NCI-H2081 (cell line): ENCODE results near the gene GRWD1.

ENCODE experiments used
- DNase-seq, 2 experiments: peaks; one replicate each; lab custom pipeline; 2025; lab: John Stamatoyannopoulos, UW

GRWD1 gene

GRCh38 chr19:48445606-48446481 lies at the start of gene GRWD1:
GRWD1 (plus strand) TSS chr19:48445983; CDS start chr19:48446006, 23 bp downstream.
- DNase-seq: peak; percentile 95 to 98

DNA sequence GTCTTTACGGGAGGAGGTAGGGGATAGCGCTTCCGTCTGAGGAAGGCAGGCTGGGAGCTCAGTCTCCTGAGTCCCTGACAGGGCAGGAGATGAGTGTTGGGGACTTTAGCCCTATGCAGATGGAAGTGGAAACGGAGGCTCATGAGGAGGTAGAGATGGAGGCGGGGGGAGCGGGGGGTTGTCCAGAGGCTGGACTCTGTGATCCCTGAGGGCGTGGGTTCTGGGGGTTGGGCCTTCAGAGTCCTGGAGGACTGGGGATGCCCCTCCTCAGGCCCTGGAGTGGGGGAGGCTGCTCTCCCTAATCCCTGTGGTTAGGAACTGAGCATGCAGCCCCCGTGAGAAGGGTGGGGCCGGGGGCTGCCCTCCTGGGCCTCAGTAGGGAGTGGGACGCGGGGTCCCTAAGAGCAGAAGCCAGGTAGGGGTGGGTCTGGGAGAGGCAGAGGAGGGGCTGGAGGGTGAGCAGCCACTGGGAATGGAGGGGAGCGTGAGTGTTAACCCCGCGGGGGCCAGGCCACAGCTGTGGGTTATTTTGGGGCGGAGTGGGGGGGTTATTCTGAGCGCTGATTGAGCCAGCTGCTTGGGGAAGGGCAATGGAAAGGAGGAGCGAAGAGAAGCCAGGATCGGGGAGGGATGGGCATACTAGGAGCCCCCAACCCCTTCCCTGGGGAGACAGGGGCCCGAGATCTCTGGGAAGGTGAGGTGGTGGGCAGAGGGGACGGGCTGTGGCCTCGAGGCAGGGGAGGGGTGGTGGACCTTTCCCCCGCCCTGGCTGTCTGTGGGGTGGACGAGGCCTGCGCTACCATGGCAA lies 49.6 kb upstream of the GRWD1 start:
- no peak for DNase-seq

GRCh38 chr19:48396824-48397176 lies 49.0 kb upstream of the GRWD1 start:
- peak in 1 of 2 experiments; percentile 36 for DNase-seq

GRCh38 chr19:48397263-48398101 lies 48.3 kb upstream of the GRWD1 start:
- DNase-seq: no peak

DNA sequence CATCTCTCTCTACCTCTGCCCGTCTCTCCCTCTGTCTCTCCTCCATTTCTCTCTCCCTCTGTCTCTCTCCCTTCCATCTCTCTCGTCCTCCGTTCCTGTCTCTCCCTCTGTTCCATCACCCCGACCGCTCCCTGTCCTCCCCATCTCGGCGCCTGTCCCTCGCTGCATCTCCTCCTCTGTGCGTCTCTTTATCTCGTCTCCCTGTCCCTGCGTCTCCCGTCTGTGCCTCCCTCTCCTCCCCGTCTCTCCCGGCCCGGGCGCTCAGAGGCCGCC lies 47.7 kb upstream of the GRWD1 start:
- DNase-seq: no peak

- peak; percentile 70 to 81 for DNase-seq
Observed at GRCh38 chr19:48398375-48399235, 47.2 kb upstream of the GRWD1 start.

- DNase-seq: peak in 1 of 2 experiments; percentile 21
Observed at GRCh38 chr19:48400018-48400742, 45.6 kb upstream of the GRWD1 start.

GRCh38 chr19:48401287-48401686 lies 44.5 kb upstream of the GRWD1 start:
- DNase-seq: peak in 1 of 2 experiments; percentile 8

DNA sequence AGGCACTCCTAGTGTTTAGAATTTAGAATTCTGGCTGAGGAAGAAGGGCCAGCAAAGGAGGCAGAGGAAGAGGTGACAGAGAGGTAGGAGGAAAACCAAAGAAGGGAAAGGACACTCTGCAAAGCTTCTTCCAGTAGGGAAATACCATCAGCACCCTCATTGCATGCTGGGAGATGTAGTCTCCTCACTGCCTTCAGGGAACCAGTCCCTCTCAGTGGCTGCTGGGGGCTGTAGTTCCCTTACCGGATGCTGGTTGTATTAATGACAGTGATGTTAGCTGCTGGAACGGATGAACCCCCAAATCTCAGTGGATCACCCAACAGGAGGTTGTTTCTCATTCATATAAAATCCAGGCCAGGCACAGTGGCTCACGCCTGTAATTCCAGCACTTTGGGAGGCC lies 42.2 kb upstream of the GRWD1 start:
- DNase-seq: peak in 1 of 2 experiments; percentile 11

DNA sequence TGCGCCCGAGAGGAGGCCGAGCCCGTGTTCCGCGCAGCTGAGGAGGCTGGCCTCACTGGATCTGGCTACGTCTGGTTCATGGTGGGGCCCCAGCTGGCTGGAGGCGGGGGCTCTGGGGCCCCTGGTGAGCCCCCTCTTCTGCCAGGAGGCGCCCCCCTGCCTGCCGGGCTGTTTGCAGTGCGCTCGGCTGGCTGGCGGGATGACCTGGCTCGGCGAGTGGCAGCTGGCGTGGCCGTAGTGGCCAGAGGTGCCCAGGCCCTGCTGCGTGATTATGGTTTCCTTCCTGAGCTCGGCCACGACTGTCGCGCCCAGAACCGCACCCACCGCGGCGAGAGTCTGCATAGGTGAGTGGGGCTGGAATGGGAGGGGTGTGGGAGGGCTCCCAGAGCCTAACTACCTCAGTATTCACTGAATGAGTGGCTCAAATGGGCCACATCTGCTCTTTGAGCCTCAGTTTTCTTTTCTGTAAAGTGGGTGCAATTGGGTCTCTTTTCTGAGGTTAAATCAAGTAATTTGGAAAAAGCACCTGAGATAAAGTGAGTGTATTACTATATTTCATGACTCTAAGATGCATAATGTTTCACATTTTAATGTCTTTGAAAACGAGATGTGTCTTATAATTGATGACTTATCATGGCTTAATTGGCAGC lies 40.6 kb upstream of the GRWD1 start:
- no peak for DNase-seq

DNA sequence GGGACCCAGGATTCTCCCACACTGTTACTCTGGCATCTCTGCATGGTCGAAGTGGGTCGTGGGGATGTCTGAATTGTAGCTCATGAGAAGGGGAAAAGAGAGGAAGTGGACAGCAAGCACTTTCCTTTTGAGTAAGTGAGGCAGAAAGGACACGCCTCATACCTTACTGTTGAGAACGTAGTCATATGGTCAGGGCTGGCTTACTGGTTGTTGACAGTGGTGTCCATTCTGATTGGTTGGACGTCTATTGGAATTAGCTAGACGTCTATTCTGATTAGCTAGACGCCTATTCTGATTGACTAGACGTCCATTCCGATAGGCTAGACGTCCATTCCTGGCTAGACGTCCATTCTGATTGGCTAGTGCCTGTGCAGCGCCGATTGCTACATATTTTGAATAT lies 39.9 kb upstream of the GRWD1 start:
- DNase-seq: no peak

DNA sequence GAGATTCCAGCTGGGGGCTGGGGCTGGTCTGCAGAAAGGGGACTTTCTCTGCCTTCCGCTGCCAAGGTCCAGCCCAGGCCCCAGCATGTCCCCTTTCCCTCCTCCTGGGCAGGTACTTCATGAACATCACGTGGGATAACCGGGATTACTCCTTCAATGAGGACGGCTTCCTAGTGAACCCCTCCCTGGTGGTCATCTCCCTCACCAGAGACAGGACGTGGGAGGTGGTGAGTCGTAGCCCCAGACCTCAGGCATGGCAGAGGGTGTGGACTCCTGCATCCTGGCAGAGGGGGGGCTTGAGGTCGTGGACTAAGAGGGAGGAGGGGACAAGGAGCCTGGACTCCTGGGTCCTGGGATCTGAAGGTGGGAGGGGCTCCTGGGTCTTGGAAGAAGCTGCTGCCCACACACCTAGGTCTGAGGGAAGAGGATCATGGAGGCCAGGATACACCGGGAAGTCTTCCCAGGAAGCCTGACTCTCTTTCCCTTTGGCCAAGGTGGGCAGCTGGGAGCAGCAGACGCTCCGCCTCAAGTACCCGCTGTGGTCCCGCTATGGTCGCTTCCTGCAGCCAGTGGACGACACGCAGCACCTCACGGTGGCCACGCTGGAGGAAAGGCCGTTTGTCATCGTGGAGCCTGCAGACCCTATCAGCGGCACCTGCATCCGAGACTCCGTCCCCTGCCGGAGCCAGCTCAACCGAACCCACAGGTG lies 31.8 kb upstream of the GRWD1 start:
- no peak for DNase-seq

DNA sequence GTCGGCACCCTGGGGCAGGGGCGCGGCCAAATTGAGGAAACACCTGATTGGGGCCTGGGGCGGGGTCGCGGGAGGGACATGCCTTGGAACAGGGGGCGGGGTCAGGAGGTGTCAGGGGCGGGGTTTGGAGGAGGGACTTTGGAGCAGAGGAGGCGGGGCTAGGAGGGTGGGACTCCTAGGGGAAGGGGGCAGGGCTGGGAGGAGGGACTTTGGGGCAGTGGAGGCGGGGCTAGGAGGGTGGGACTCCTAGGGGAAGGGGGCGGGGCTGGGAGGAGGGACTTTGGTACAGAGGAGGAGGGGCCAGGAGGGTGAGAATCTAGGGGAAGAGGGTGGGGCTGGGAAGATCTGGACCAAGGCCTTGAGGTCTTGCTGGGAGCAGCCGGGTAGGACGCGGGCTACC lies 30.4 kb upstream of the GRWD1 start:
- DNase-seq: peak in 1 of 2 experiments; percentile 52

DNA sequence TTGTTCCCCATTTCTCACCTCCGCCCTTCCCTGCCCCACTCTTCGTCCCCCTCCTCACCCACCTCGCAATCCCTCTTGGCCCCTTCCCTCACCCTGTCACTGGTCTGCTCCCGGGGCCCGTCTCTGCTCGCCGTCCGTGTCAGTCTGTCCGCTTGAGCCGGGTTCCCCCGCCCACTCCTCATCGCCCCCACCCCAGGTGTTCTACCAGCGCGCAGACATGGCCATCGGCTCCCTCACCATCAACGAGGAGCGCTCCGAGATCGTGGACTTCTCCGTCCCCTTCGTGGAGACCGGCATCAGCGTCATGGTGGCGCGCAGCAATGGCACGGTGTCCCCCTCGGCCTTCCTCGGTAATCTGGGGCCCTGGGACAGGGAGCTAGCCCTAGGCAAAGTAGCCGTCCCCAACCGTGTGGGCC lies 30.0 kb upstream of the GRWD1 start:
- no peak for DNase-seq

DNA sequence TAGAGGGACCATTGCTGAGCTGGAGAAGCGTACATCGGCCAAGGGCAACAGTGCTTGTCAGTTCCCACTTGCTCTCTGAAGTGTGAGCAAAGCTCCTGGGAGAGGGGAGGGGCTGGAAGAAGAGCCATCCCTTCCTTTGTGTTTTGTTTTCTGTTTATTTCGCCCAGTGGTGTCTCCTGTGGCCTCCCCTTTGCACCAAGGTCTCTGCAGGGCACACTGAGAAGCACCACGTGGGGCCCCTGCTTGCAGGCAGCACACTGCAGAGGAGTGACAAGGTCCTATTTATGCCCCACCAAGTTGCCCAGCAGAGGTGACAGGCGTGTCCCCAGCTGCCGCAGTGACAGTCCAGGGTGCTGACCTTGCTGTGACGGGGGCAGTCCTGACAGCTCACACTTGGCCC lies 28.4 kb upstream of the GRWD1 start:
- DNase-seq: no peak

- DNase-seq: no peak
Observed at GRCh38 chr19:48418317-48419064, 27.3 kb upstream of the GRWD1 start.

DNA sequence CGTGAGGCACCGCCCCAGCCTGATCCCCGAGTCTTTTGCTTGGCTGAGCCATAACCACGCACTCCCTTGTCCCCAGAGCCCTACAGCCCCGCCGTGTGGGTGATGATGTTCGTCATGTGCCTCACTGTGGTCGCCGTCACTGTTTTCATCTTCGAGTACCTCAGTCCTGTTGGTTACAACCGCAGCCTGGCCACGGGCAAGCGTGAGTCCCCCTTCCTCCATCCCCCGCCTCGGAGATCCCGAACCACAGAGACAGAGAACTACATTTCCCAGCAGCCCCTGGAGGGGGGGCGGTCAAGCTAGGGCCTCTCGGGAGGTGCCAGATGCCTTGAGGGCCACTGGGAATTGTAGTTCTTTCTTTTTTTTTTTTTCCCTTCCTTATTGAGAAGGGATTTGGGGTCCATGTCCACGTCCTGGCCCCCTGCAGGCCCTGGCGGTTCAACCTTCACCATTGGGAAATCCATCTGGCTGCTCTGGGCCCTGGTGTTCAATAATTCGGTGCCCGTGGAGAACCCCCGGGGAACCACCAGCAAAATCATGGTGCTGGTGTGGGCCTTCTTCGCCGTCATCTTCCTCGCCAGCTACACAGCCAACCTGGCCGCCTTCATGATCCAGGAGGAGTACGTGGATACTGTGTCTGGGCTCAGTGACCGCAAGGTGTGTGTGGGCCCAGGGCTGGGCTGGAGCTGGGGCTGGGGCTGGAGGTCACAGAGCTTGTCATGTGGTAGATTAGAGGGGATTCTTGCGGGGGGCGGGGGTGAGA lies 26.4 kb upstream of the GRWD1 start:
- DNase-seq: peak in 1 of 2 experiments; percentile 17

GRCh38 chr19:48421548-48421947 lies 24.2 kb upstream of the GRWD1 start:
- DNase-seq: no peak
